Measurements from ENCODE around the gene CCDC188. TPM values are rescaled to one million over a fixed set of nuclear protein-coding genes. Genes with fewer than 3 reads are reported as not detected.

The CCDC188 gene
- total and polyA plus RNA-seq, 9 of the 15 experiments (the other 6 are each of a cell fraction or from before 2014, with no cell fraction given): not detected

- TF ChIP-seq JUND (IDR thresholded peaks at IDR 0.05; ENCODE audit: borderline replicate concordance, low read depth, low read length) (0 out of 2 replicates have a peak, but pooled peaks have one; percentile 4), JUND (tag; IDR thresholded peaks at IDR 0.05; ENCODE audit: borderline replicate concordance, low read depth, low read length) (no peak), CTCF (IDR thresholded peaks at IDR 0.05 in 2 of 3, conservative IDR thresholded peaks at IDR 0.05 in 1 of 3; ENCODE audit: insufficient read depth in 2 of 3, low read depth in 1 of 3, low read length in 3 of 3) (peak; percentile 76 to 84 (median 83)), CBX5 (IDR thresholded peaks at IDR 0.05; ENCODE audit: borderline replicate concordance, low read depth) (no peak), BRF1 (IDR thresholded peaks at IDR 0.05; ENCODE audit: borderline replicate concordance, extremely low read depth, insufficient read length) (no peak), ARID2 (IDR thresholded peaks at IDR 0.05) (no peak), LARP7 (IDR thresholded peaks at IDR 0.05) (no peak), STAT6 (CRISPR knock-in tag; IDR thresholded peaks at IDR 0.05) (no peak), CHD4 (IDR thresholded peaks at IDR 0.05; ENCODE audit: insufficient read depth, insufficient replicate concordance, low read depth, low read length, poor library complexity, severe bottlenecking) (no peak), ZNF384 (IDR thresholded peaks at IDR 0.05; ENCODE audit: low read depth, low read length) (no peak), ZNF592 (IDR thresholded peaks at IDR 0.05) (no peak), PURB (CRISPR knock-in tag; IDR thresholded peaks at IDR 0.05; ENCODE audit: low read depth) (no peak), MECOM (CRISPR knock-in tag; IDR thresholded peaks at IDR 0.05) (no peak), ZNF277 (CRISPR knock-in tag; IDR thresholded peaks at IDR 0.05; ENCODE audit: borderline replicate concordance) (no peak), YY1 (IDR thresholded peaks at IDR 0.05; ENCODE audit: borderline replicate concordance in 1 of 3, control insufficient read depth in 1 of 3, extremely low read depth in 1 of 3, insufficient read depth in 3 of 3, insufficient read length in 1 of 3, insufficient replicate concordance in 2 of 3, low read depth in 1 of 3, low read length in 2 of 3) (peak in 1 of 3 experiments; percentile 52), GABPB2 (CRISPR knock-in tag; conservative IDR thresholded peaks at IDR 0.05) (no peak)
Observed at GRCh38 chr22:20186183-20186870, 35.5 kb upstream of the CCDC188 start (continued).
